Left lung (tissue), 10 donors: ENCODE data around the gene PDIA5. TPM values are rescaled to one million over a fixed set of nuclear protein-coding genes. Genes with fewer than 3 reads are reported as not detected.

ENCODE experiments used
- ATAC-seq: fragments of 200-7000 bp; cut with Tn5 transposase; one replicate; pipeline ENCODE4 v1.9.1; 2020; ENCODE audit warnings: moderate library complexity
- DNase-seq, 4 donors: peaks; one replicate each; pipeline ENCODE4 v3.0.0-alpha.2; 2013 to 2020
- H3K27ac ChIP-seq, 2 donors: fragments of 200-600 bp; sonication (generic) in 1 of 2; one replicate each; pipeline versions ENCODE4 v1.5.0 to v1.8.0; 2020 to 2021
- H3K27me3 ChIP-seq, 2 donors: fragments of 200-600 bp; sonication (generic) in 1 of 2; one replicate each; pipeline versions ENCODE4 v1.5.0 to v1.8.0; 2020 to 2021
- H3K36me3 ChIP-seq, 2 donors: fragments of 200-600 bp; sonication (generic) in 1 of 2; one replicate each; pipeline versions ENCODE4 v1.5.0 to v1.8.0; 2020 to 2021
- H3K4me1 ChIP-seq, 2 donors: fragments of 200-600 bp; one replicate each; pipeline ENCODE4 v1.8.0; 2021
- H3K4me3 ChIP-seq, 2 donors: fragments of 200-600 bp; sonication (generic) in 1 of 2; one replicate each; pipeline versions ENCODE4 v1.5.0 to v1.8.0; 2020 to 2021; ENCODE audit warnings: mild to moderate bottlenecking in 1 of 2
- H3K9me3 ChIP-seq, 2 donors: fragments of 200-600 bp; sonication (generic) in 1 of 2; one replicate each; pipeline versions ENCODE4 v1.5.0 to v1.8.0; 2020 to 2021
- CTCF ChIP-seq, 2 donors: fragments of 200-600 bp; sonication (generic) in 1 of 2; IDR thresholded peaks; one replicate each; pipeline versions ENCODE4 v1.5.0 to v1.8.0; 2021; ENCODE audit warnings: antibody characterized with exemption in 2 of 2
- intact Hi-C, 2 donors: fragments of 100-400 bp; cut with DNase I; formaldehyde crosslinking; loops; one replicate each; pipeline versions ENCODE4 v1.11.2 to v1.14.2; 2022
- polyA plus RNA-seq, 6 donors: library from polyadenylated mRNA; unstranded; fragments of 120-200 nt; gene quantifications; one replicate each; pipeline ENCODE4 v1.2.1, GENCODE V29; 2013; ENCODE audit not compliant: insufficient read length in 6 of 6
- total RNA-seq, 2 donors: library from RNA; stranded (reverse); fragmentation: NEBNext Ultra II Directional; extraction: Animal tissue kit (Norgen Biotek cat#: 25700); gene quantifications; one replicate each; pipeline ENCODE4 v1.2.1, GENCODE V29; 2021
- donor health status: DM: no; HTN: yes; CAD: no.
- donor health status: DM: no; HTN: no; CAD: no.

PDIA5 gene
- total and polyA plus RNA-seq, 8 donors = 26.3 to 44.8 (median 29.3) TPM

DNA sequence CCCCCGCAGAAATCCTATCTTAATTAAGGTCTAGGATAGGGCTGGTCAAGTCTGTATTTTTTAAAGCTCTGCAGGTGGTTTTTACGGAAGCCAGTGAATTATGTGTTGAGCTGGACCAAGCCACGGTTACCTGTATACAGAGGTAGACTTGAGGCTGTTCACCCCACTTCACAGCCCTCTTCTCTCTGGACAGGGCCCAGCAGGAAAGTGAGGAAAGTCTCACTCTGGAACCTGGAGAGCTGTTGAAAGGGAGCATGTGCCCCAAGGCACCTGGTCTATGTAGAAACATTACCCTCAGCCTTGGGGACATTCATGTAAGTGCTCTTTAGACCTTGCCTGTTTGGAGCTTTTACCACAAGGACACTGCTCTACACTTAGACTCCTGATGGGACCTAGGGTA, 46.1 kb upstream of the PDIA5 start:
- no peak overlapping the region for H3K4me3 ChIP-seq
- no peak for TF ChIP-seq CTCF (IDR thresholded peaks at IDR 0.05)
- DNase-seq = peak in 1 of 4 donors; percentile 52
- intact Hi-C loops = loop anchor here in 1 of 2 donors (10.0 kb wide), 1 partner anchor 76 kb away; no protein-coding TSS in a partner anchor
- ATAC-seq = peak; percentile 95
- no peaks in the 10 kb centered on the region for H3K36me3 ChIP-seq
- H3K4me1 ChIP-seq = no peaks in the 10 kb centered on the region
- no peak overlapping the region for H3K27ac ChIP-seq
- no peaks in the 10 kb centered on the region for H3K9me3 ChIP-seq
- peaks cover 6 to 28% of the 10 kb centered on the region in 2 donors for H3K27me3 ChIP-seq

GRCh38 chr3:123021388-123021787, 45.4 kb upstream of the PDIA5 start:
- H3K27me3 ChIP-seq = peaks cover 12 to 35% of the 10 kb centered on the region in 2 donors
- no peaks in the 10 kb centered on the region for H3K9me3 ChIP-seq
- peaks cover 4% of the 10 kb centered on the region in 2 donors for H3K4me1 ChIP-seq
- H3K27ac ChIP-seq = no peak overlapping the region
- no peak for DNase-seq
- no peak for TF ChIP-seq CTCF (IDR thresholded peaks at IDR 0.05)
- no peak for ATAC-seq
- H3K36me3 ChIP-seq = no peaks in the 10 kb centered on the region
- no peak overlapping the region for H3K4me3 ChIP-seq
- intact Hi-C loops = loop anchor here in 1 of 2 donors (10.0 kb wide), 1 partner anchor 77 kb away; no protein-coding TSS in a partner anchor

DNA sequence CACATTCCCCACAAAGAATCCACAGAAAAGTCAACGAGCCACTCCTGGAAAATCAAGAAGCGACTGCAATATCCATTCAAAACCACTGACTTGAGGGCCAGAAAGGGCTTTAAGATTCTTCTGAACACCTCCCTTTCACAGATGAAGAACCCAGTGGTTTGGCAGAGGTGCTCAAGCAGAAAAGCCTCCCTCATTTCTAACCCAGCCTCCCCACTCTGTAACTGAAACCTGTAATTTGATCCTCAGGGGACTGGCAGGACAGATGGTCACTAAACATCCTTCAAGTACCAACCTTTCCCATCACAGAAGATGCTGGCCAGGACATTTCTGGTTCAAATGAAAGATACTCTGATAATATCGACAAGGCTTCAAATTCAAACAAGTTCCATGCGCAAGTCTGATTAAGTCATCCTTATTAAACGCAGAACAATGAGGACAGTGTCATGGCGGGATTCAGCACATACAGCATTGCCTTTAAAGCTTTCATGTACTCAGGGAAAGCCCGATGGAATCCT, 44.8 kb upstream of the PDIA5 start:
- DNase-seq (no peak), ATAC-seq (no peak)
- Histone ChIP-seq H3K36me3 (no peaks in the 10 kb centered on the region), H3K27me3 (peaks cover 19 to 42% of the 10 kb centered on the region in 2 donors), H3K9me3 (no peaks in the 10 kb centered on the region), H3K4me3 (no peak overlapping the region), H3K27ac (no peak overlapping the region), H3K4me1 (peaks cover 10 to 11% of the 10 kb centered on the region in 2 donors)
- intact Hi-C loops = loop anchor here in 1 of 2 donors (10.0 kb wide), 1 partner anchor 77 kb away; no protein-coding TSS in a partner anchor
- no peak for TF ChIP-seq CTCF (IDR thresholded peaks at IDR 0.05)

DNA sequence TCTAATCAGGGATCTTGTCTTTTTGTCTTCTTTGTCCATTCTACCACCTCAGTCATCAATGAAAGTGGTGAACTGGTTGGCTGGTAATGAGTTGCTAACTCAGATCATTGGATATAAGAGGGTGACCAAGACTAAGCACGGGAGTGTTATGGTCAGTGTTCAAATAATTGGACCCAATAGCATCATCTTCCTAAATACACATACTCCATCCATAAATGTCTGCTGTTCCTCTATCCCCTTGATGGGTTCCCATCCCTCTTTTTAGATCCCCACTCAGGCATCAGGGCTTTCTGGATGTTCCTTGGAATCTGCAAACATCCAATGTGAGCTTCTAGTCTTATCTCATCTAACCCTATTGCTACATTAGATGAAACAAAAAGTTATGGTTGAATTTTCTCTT, 42.8 kb upstream of the PDIA5 start:
- Histone ChIP-seq H3K36me3 (no peaks in the 10 kb centered on the region), H3K4me3 (no peak overlapping the region), H3K4me1 (peaks cover 14 to 26% of the 10 kb centered on the region in 2 donors), H3K27me3 (peaks cover 29 to 62% of the 10 kb centered on the region in 2 donors), H3K27ac (no peak overlapping the region), H3K9me3 (no peaks in the 10 kb centered on the region)
- DNase-seq (no peak), ATAC-seq (no peak)
- intact Hi-C loops = loop anchor here in 1 of 2 donors (10.0 kb wide), 1 partner anchor 79 kb away; no protein-coding TSS in a partner anchor
- no peak for TF ChIP-seq CTCF (IDR thresholded peaks at IDR 0.05)

DNA sequence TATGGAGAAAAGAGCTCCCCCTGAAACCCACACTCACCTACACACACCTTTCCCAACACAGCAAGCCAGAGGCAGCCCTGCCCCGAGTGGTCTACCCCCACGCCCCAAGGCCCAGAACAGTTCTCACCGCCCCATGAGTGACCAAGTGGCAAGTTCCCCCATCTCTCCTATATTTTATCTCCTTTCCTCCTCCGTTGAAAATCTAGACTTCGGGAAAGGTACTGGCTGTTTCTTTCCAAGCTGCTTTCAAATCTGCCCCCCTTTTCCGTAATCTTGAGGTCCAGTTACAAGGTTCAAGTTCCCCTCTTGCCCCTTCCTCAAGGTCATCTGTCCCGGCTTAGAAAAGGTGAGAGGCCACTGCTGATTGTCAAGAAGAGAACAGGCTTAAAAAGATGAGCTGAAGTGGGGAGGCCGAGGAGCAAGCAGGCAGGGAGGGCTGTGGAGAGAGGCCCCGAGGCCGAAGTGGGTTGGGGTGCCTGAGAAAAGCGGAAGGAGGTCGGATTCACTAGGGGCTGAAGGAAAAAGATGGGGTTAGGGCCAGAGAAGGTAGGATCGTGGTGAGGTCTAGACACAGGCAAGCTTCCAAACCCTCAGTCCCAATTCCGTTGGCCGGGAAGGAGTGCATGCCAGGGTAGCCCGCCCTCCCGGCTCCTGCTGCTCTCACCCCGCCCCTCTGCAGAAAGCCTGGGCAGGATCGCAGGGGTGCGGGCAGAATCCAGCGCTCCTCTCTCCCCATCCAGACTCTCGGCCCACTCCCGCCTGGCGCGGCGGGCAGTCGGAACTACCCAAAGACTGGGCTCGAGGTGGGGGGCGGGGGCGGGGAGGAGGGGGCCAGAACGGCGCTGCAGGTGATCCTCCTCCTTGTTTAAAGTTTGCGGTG, 40.9 kb upstream of the PDIA5 start:
- intact Hi-C loops = loop anchor here in 1 of 2 donors (10.0 kb wide), 1 partner anchor 81 kb away; no protein-coding TSS in a partner anchor
- Histone ChIP-seq H3K27me3 (peaks cover 33 to 80% of the 10 kb centered on the region in 2 donors), H3K4me3 (peak overlapping the region; percentile 33 to 45), H3K9me3 (no peaks in the 10 kb centered on the region), H3K27ac (no peak overlapping the region), H3K36me3 (no peaks in the 10 kb centered on the region), H3K4me1 (peaks cover 14 to 26% of the 10 kb centered on the region in 2 donors)
- DNase-seq = peak in 2 of 4 donors; percentile 38 to 67
- peak; percentile 14 for ATAC-seq
- TF ChIP-seq CTCF (IDR thresholded peaks at IDR 0.05) = no peak
